ENCODE data around the gene CREB5.

CREB5 gene

DNA sequence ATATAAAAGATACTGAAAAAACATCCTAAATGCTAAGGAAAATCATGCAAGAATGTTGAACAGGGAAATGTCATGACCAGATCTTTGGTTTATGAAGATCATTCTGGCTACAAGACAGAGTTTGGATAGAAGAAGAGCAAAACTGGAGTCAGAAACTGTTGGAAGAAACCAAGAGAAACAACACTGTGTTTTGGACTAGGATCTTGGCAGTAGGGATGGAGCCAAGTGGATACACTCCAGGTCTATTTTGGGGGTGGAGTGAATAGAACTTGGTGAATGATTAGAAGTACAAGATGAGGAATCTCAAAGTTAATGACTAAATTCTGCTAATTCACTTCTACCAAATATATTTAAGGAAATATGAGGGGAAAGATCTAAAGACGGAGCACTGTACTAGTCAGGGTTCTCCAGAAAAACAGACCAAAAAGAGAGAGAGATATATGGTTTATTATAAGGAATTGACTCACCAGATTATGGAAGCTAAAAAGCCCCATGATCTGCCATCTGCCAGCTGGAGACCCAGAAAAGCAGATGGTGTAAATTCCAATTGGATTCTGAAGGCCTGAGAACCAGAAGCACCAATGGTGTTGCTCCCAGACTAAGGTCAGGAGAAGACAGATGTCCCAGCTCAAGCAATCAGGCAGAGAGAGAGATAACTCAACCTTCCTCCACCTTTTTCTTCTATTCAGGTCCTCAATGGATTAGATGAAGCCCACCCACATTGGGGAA, 290.9 kb downstream of the CREB5 start:
- TF ChIP-seq, protein P1, sequence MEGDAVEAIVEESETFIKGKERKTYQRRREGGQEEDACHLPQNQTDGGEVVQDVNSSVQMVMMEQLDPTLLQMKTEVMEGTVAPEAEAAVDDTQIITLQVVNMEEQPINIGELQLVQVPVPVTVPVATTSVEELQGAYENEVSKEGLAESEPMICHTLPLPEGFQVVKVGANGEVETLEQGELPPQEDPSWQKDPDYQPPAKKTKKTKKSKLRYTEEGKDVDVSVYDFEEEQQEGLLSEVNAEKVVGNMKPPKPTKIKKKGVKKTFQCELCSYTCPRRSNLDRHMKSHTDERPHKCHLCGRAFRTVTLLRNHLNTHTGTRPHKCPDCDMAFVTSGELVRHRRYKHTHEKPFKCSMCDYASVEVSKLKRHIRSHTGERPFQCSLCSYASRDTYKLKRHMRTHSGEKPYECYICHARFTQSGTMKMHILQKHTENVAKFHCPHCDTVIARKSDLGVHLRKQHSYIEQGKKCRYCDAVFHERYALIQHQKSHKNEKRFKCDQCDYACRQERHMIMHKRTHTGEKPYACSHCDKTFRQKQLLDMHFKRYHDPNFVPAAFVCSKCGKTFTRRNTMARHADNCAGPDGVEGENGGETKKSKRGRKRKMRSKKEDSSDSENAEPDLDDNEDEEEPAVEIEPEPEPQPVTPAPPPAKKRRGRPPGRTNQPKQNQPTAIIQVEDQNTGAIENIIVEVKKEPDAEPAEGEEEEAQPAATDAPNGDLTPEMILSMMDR (IDR thresholded peaks at IDR 0.05; ENCODE audit: low read depth, low read length, missing control alignments) = no peak
- no peak for DNase-seq (ENCODE audit: low read depth)
- no peak overlapping the region for H3K4me3 ChIP-seq (ENCODE audit: low read depth, low read length)

DNA sequence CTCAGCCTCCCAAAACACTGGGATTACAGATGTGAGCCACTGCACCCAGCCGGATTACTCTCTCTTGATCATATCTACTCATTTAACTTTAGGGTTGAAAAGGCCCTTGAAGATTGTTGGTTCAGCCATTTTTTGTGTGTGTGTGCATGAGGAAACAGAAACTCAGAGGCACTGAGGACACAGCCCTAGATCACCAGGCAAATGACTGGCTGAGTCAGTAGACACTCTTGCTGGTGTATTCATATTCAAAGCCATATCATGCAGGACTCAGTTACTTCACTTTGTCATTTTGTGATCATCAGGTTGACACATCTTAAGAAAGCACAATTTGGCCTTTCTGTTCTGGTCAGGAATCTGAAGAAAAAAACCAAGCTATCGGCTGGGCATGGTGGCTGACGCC, 292.4 kb downstream of the CREB5 start:
- TF ChIP-seq, protein P1 (IDR thresholded peaks at IDR 0.05; ENCODE audit: low read depth, low read length, missing control alignments) = no peak
- no peak for DNase-seq (ENCODE audit: low read depth)
- H3K4me3 ChIP-seq (ENCODE audit: low read depth, low read length) = no peak overlapping the region

DNA sequence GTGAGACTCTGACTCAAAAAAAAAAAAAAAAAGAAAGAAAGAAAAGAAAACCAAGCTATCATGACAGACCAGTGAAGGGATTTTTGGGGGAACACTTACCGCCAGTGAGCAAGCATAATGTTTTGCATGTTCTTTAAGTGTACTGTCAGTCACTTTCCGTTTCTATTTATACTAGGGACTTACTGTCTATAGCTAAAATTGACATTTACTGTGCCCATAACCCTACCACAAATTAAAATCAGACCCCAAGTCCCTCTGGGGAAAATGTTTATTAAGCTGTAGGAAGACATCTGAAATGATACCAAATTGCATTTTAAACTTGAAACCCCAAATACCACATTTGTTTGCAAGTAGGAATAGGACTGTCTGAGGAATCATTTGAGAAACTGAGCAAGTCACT, 293.0 kb downstream of the CREB5 start:
- TF ChIP-seq, protein P1 (IDR thresholded peaks at IDR 0.05; ENCODE audit: low read depth, low read length, missing control alignments) = no peak
- no peak overlapping the region for H3K4me3 ChIP-seq (ENCODE audit: low read depth, low read length)
- DNase-seq (ENCODE audit: low read depth) = peak; percentile 67

DNA sequence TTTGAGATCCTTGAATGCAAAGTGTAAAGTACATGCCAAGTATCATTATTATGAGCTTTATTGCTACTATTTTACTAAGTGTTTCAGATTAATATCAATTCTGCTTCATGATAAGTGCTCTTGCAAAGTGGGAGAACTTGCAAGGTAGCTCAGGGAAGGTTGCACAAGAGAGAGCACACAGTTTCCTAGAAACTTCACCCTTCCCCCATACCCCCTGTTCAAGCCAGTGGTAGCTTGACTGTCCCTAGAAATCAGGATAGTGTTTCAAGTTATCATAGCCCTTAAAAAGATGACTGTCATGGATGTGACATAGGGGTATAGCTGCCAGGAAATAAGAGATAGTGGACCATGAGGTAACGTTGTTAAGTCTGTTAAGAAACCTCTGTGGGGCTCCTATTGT, 294.3 kb downstream of the CREB5 start:
- no peak for DNase-seq (ENCODE audit: low read depth)
- no peak overlapping the region for H3K4me3 ChIP-seq (ENCODE audit: low read depth, low read length)
- TF ChIP-seq, protein P1 (IDR thresholded peaks at IDR 0.05; ENCODE audit: low read depth, low read length, missing control alignments) = no peak

DNA sequence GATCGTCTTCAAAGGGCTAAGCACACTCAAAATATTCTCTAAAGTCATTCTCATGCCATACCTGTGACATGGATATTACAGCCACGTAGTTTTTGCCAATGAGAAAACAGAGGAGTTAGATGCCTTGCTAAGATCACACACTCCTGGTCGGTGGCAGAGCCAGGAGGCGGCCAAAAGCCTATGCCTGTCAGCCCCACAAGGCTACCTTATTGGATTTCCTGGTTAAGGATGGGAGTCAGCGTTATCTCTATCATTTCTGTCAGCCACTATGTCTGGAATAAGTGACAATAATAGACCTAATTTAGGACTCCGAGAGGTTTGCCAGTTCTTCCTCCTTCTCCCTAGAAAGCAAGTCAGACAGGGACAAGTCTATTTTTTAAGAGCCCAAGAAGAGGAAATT, 295.0 kb downstream of the CREB5 start:
- DNase-seq (ENCODE audit: low read depth) = no peak
- H3K4me3 ChIP-seq (ENCODE audit: low read depth, low read length) = no peak overlapping the region
- TF ChIP-seq, protein P1 (IDR thresholded peaks at IDR 0.05; ENCODE audit: low read depth, low read length, missing control alignments) = no peak

DNA sequence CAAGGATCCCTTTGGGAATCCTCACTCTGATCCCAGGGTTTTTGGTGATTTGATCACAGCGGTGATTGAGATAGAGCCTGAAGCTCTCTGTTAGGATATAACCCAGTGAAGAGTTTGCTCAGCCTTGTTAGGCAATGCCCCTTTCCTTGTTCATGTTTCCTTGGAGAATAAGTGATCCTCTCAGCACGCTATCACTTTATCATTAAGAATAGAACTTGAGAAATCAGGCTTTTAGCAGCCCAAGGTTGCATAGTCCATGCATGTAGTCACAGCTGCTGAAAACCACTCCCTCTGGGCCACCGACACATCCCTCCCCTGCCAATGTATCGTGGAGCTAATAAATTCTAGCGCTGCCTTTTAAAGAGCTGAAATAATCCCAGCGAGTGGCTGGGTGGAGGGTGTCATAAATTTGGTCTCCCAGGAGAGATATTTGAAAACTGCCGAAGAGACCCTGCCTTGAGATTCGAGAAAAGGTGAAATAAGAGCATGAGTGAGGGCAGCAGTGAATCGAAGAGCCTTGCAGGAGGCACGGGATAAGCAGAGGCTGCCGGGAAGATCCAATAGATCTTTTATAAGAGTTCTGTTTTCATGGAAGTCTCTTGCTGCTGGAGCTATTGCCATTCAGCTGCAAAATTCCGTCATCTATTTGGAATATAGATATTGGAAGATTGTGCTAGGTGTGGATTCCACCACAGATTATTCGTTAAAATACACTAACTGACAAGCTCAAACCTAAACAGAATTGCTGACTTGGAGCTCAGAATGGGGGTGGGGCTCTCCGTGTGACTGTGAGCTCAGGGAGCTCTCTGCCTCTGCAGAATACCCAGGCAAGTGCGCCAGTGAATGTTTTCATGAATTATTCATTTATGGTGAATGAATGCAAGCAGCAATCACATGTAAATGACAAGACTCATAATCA, 296.0 kb downstream of the CREB5 start:
- H3K4me3 ChIP-seq (ENCODE audit: low read depth, low read length) = no peak overlapping the region
- TF ChIP-seq, protein P1 (IDR thresholded peaks at IDR 0.05; ENCODE audit: low read depth, low read length, missing control alignments) = no peak
- DNase-seq (ENCODE audit: low read depth) = no peak
